HEK293 (cell line): ENCODE results near the gene CASKIN2.

ENCODE experiments used
- CTCF ChIA-PET: fragments of 350-600 bp; formaldehyde crosslinking; extraction: SDS; loops from one replicate; lab custom pipeline; 2021; ENCODE audit warnings: antibody characterized with exemption; lab: Yijun Ruan, JAX
- POLR2A ChIA-PET: fragments of 300-600 bp; formaldehyde crosslinking; extraction: SDS; loops from one replicate; lab custom pipeline; 2020; ENCODE audit warnings: antibody characterized with exemption, inconsistent platforms; lab: Yijun Ruan, JAX
- H3K27ac ChIP-seq: fragments of 200-500 bp; sonication (Bioruptor generic); 2 replicates; pipeline ENCODE4 v1.5.1; 2014; ENCODE audit warnings: low read depth, low read length, control low read depth, inconsistent platforms; ENCODE audit errors: extremely low read depth
- H3K36me3 ChIP-seq, 2 experiments: fragments of 200-500 bp in 1 of 2; sonication (Bioruptor generic) in 1 of 2; 1 replicate in 1 of 2; 2 replicates in 1 of 2; pipeline ENCODE4 v1.5.1; 2014 to 2017; ENCODE audit warnings: inconsistent platforms in 2 of 2, low read length in 2 of 2; ENCODE audit not compliant: control insufficient read depth in 2 of 2, insufficient read depth in 1 of 2
- H3K4me1 ChIP-seq: fragments of 200-500 bp; sonication (Bioruptor generic); 2 replicates; pipeline ENCODE4 v1.5.1; 2014; ENCODE audit warnings: mild to moderate bottlenecking, low read length, inconsistent platforms; ENCODE audit not compliant: control insufficient read depth, insufficient read depth
- H3K4me3 ChIP-seq: 2 replicates; pipeline ENCODE4 v1.5.1; 2011; ENCODE audit warnings: low read depth, mild to moderate bottlenecking, control low read depth, low read length, moderate library complexity
- H3K9me3 ChIP-seq: fragments of 200-500 bp; sonication (Bioruptor generic); 2 replicates; pipeline ENCODE4 v1.5.1; 2014; ENCODE audit warnings: low read depth, low read length, inconsistent platforms; ENCODE audit not compliant: control insufficient read depth, insufficient read depth
- GLI2 ChIP-seq: fragments of 450-650 bp; formaldehyde crosslinking; IDR thresholded peaks from 2 replicates; pipeline ENCODE4; 2017; ENCODE audit warnings: missing biosample characterization, missing genetic modification characterization, low read depth, borderline replicate concordance
- GLIS1 ChIP-seq: fragments of 450-650 bp; formaldehyde crosslinking; IDR thresholded peaks from 2 replicates; pipeline ENCODE4 v1.5.1; 2016; ENCODE audit warnings: missing biosample characterization, missing genetic modification characterization
- KLF1 ChIP-seq: fragments of 450-650 bp; formaldehyde crosslinking; IDR thresholded peaks from 2 replicates; pipeline ENCODE4 v1.5.1; 2016; ENCODE audit warnings: missing biosample characterization, missing genetic modification characterization
- MZF1 ChIP-seq: fragments of 450-650 bp; formaldehyde crosslinking; IDR thresholded peaks from 2 replicates; pipeline ENCODE4 v1.5.1; 2017; ENCODE audit warnings: missing biosample characterization, missing genetic modification characterization, borderline replicate concordance
- SCRT2 ChIP-seq: fragments of 450-650 bp; formaldehyde crosslinking; IDR thresholded peaks from 2 replicates; pipeline ENCODE4 v1.5.1; 2016; ENCODE audit warnings: missing biosample characterization, missing genetic modification characterization
- SP2 ChIP-seq: fragments of 450-650 bp; formaldehyde crosslinking; IDR thresholded peaks from 2 replicates; pipeline ENCODE4 v1.5.1; 2016; ENCODE audit warnings: missing biosample characterization, missing genetic modification characterization
- ZBTB8A ChIP-seq: fragments of 450-650 bp; formaldehyde crosslinking; IDR thresholded peaks from 2 replicates; pipeline ENCODE4 v1.5.1; 2016; ENCODE audit warnings: missing biosample characterization, missing genetic modification characterization
- ZNF121 ChIP-seq: fragments of 450-650 bp; formaldehyde crosslinking; IDR thresholded peaks from 2 replicates; pipeline ENCODE4 v1.5.1; 2016; ENCODE audit warnings: missing biosample characterization, missing genetic modification characterization
- ZNF184 ChIP-seq: fragments of 450-650 bp; IDR thresholded peaks from 2 replicates; pipeline ENCODE4 v1.5.1; 2018; ENCODE audit warnings: missing biosample characterization, mild to moderate bottlenecking, missing genetic modification characterization
- ZNF311 ChIP-seq: fragments of 450-650 bp; formaldehyde crosslinking; IDR thresholded peaks from 2 replicates; pipeline ENCODE4 v1.5.1; 2017; ENCODE audit warnings: missing biosample characterization, missing genetic modification characterization, borderline replicate concordance
- ZNF335 ChIP-seq: fragments of 450-650 bp; formaldehyde crosslinking; conservative IDR thresholded peaks from 2 replicates; pipeline ENCODE4 v1.5.1; 2016; ENCODE audit warnings: missing biosample characterization, missing genetic modification characterization
- ZNF416 ChIP-seq: fragments of 450-650 bp; formaldehyde crosslinking; IDR thresholded peaks from 2 replicates; pipeline ENCODE4 v1.5.1; 2016; ENCODE audit warnings: missing biosample characterization, missing genetic modification characterization
- ZNF473 ChIP-seq: fragments of 450-650 bp; formaldehyde crosslinking; IDR thresholded peaks from 2 replicates; pipeline ENCODE4 v1.5.1; 2017; ENCODE audit warnings: missing biosample characterization, missing genetic modification characterization
- ZNF544 ChIP-seq: fragments of 450-650 bp; formaldehyde crosslinking; IDR thresholded peaks from 2 replicates; pipeline ENCODE4 v1.5.0; 2017; ENCODE audit warnings: missing biosample characterization, missing genetic modification characterization
- ZNF785 ChIP-seq: fragments of 450-650 bp; formaldehyde crosslinking; IDR thresholded peaks from 2 replicates; pipeline ENCODE4 v1.5.1; 2016; ENCODE audit warnings: missing biosample characterization, missing genetic modification characterization
- ZNF843 ChIP-seq: fragments of 450-650 bp; formaldehyde crosslinking; IDR thresholded peaks from 2 replicates; pipeline ENCODE4 v1.5.1; 2016; ENCODE audit warnings: missing biosample characterization, missing genetic modification characterization
- TF ChIP-seq, protein P1 (sequence below): fragments of 450-650 bp; formaldehyde crosslinking; IDR thresholded peaks from 2 replicates; pipeline ENCODE4 v1.5.1; 2016; ENCODE audit warnings: missing biosample characterization, missing genetic modification characterization
- TF ChIP-seq, protein P2 (sequence below): fragments of 450-650 bp; formaldehyde crosslinking; IDR thresholded peaks from 2 replicates; pipeline ENCODE4 v1.5.1; 2016; ENCODE audit warnings: missing biosample characterization, missing genetic modification characterization
- TF ChIP-seq, protein P3 (sequence below): fragments of 450-650 bp; formaldehyde crosslinking; IDR thresholded peaks from 2 replicates; pipeline ENCODE4 v1.5.1; 2016; ENCODE audit warnings: missing biosample characterization, missing genetic modification characterization

Gene CASKIN2

DNA sequence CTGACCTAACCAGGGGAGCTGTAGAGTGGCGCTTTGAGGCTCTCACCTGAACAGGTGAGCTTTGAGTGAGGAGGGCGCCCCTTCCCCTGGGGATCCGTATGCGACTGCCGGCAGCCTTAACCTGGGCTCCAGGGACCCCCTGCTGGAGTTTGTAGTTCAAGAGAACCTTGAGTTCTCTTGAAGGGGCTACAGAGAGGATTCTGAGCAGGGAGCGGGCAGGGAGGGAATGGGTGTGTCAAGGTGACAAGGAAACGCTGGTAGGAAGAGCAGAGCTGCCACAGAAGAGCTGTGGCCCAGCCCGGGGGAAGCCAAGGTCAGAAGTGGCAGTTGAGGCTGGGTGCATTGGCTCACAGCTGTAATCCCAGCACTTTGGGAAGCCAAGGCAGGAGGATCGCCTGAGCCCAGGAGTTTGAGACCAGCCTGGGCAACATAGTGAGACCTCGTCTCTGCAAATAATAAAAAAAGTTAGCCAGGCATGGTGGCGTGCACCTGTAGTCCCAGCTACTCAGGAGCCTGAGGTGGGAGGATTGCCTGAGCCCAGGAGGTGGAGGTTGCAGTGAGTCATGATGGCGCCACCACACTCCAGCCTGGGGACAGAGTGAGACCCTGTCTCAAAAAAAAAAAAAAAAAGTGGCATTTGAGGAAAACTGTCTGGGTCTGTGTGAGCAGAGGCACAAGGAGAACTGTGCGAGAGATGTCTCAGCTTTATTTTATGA, 11.4 kb upstream of the CASKIN2 start:
- Histone ChIP-seq H3K36me3 (peaks cover 0 to 24% of the 10 kb centered on the region in 2 experiments; a peak in 2 of 3 replicates), H3K27ac (no peak overlapping the region), H3K9me3 (no peaks in the 10 kb centered on the region), H3K4me1 (peaks cover 5% of the 10 kb centered on the region), H3K4me3 (peak overlapping the region; percentile 55)
- CTCF ChIA-PET, result interaction anchor here (0.5 to 1.7 kb wide), 11 partner anchors 10 to 458 kb away, joined by 3 to 7 read pairs (median 3); partner anchors contain the start of genes SMIM5 and TSEN54
- POLR2A ChIA-PET, result interaction anchor here (0.6 to 2.2 kb wide), 4 partner anchors 10 to 104 kb away, joined by 3 to 8 read pairs (median 6); partner anchors contain the start of gene TSEN54
- TF ChIP-seq KLF1 (tag by site-specific recombination) (no peak), ZNF121 (tag by site-specific recombination) (peak; percentile 65; the same call in 1 of the 2 replicates)

DNA sequence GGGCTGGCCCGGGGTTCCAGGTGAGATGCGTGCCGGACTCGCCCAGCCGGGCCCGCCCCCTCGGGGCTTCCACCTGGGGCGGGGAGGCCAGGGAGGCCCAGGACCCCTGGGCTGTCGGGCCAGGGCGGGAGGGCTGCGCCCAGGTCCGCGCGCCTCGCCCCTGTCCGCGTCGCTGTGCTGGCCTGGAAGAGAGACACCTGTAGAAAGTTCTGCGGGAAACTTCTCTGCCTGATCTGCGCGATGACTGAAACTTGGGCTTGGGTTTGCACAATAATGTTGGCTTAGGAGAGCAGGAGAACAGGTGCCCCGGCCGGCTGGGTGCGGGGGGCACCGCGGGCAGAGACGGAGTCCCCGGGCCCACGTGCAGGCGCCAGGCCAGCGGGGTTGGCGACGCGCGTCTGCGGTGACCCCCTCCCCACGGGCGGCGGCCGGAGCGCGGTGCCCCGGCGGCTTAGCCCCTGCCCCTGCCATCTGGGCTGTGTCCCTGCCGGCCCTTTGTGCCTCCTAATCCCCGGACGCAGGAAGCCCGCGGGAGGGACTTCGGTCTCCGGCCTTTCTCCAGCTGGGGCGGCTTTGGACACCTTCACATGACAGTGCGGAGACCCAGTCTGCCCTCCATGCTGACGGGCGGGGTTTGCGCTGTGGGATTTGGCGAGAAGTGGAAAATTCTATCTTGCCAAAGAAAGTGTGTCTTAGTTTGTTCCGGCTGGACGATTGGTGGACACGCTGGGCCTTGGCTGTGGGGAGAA, 10.6 kb upstream of the CASKIN2 start:
- Histone ChIP-seq H3K9me3 (no peaks in the 10 kb centered on the region), H3K36me3 (peaks cover 0 to 32% of the 10 kb centered on the region in 2 experiments; a peak in 2 of 3 replicates), H3K4me1 (peaks cover 5% of the 10 kb centered on the region)
- POLR2A ChIA-PET, result interaction anchor here (0.6 to 2.2 kb wide), 19 partner anchors 9 to 264 kb away, joined by 3 to 35 read pairs (median 5); partner anchors contain the start of genes GGA3, GRB2, MRPS7 and SLC25A19
- TF ChIP-seq, protein P1, sequence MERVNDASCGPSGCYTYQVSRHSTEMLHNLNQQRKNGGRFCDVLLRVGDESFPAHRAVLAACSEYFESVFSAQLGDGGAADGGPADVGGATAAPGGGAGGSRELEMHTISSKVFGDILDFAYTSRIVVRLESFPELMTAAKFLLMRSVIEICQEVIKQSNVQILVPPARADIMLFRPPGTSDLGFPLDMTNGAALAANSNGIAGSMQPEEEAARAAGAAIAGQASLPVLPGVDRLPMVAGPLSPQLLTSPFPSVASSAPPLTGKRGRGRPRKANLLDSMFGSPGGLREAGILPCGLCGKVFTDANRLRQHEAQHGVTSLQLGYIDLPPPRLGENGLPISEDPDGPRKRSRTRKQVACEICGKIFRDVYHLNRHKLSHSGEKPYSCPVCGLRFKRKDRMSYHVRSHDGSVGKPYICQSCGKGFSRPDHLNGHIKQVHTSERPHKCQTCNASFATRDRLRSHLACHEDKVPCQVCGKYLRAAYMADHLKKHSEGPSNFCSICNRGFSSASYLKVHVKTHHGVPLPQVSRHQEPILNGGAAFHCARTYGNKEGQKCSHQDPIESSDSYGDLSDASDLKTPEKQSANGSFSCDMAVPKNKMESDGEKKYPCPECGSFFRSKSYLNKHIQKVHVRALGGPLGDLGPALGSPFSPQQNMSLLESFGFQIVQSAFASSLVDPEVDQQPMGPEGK (tag by site-specific recombination), result 0 out of 2 replicates have a peak, but pooled peaks have one; percentile 7
- TF ChIP-seq ZNF416 (tag by site-specific recombination), result no peak
- TF ChIP-seq ZBTB8A (tag by site-specific recombination), result peak; percentile 49
- TF ChIP-seq ZNF311 (tag by site-specific recombination), result no peak
- TF ChIP-seq SCRT2 (tag by site-specific recombination), result peak; percentile 87
- TF ChIP-seq GLIS1, result no peak
- TF ChIP-seq ZNF335 (tag by site-specific recombination), result peak; percentile 77
- TF ChIP-seq SP2, result peak; percentile 45
- TF ChIP-seq, all 188 proteins: peak for 5
- CTCF ChIA-PET, result interaction anchor here (0.5 to 2.8 kb wide), 13 partner anchors 9 to 457 kb away, joined by 3 to 11 read pairs (median 4); partner anchors contain the start of gene TSEN54
- peak overlapping the region; percentile 55 for H3K4me3 ChIP-seq
- peak overlapping the region; percentile 60; the same call in 1 of the 2 replicates for H3K27ac ChIP-seq

DNA sequence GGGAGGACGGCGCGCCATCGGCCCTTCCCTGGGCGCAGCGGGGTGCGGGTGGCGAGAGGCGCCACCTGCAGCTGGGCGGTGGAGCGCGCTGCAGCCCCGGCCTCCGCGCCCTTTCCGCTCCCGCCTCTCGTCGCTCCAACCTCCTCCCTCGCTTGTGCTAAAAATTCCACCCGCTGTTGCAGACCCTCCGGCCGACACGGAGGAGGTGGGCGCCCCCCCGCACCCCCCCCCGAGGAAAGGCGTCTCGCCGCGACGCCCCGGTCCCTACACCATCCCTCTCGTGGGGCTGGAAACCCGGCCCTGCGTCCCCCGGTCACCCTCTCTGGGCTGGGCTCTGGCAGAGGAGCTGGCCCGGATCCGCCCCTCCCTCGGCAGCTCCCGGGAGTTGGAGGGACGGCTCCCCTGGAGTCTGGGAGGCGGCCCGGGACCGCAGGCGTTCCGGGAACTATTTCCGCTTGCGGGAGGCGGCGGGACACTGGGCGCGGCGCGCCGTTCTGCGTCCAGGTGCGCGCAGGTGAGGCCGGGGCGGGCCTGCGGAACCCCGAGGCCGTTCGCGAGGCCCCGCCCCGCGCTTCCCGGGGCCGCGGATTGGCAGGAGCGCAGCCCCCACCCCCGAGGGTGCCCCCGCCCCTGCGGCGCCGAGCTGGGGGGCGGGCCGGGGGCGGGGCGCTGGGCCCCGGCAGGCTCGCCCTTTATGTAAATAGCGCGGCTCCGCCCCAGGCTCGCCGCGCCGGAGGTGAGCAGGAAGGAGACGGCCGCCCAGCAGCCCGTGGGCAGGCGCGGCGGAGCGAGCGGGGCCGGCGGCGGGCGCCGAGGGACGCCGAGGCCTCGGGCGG, 9.9 kb upstream of the CASKIN2 start, which contains the start of gene LLGL2:
Gene LLGL2 (plus strand): TSS at position 728 of the 836 bp plus-strand sequence. CDS start 17,730 bp downstream, outside the sequence.
- Histone ChIP-seq H3K4me1 (peaks cover 5% of the 10 kb centered on the region), H3K4me3 (peak within 1 kb of the TSS; percentile 55), H3K27ac (peak within 1 kb of the TSS; percentile 61), H3K9me3 (no peaks in the 10 kb centered on the region), H3K36me3 (peaks cover 6 to 36% of the 10 kb centered on the region in 2 experiments; a peak in 2 of 3 replicates)
- ChIA-PET POLR2A (interaction anchor here (0.6 to 2.2 kb wide), 29 partner anchors 9 to 1230 kb away, joined by 3 to 35 read pairs (median 4); partner anchors contain the start of genes GGA3, GRB2, MRPS7 and SLC25A19), CTCF (interaction anchor here (0.6 to 2.8 kb wide), 11 partner anchors 9 to 235 kb away, joined by 3 to 11 read pairs (median 4); partner anchors contain the start of gene TSEN54)
- TF ChIP-seq MZF1 (tag by site-specific recombination) (peak; percentile 31; the same call in 1 of the 2 replicates), ZNF184 (peak; percentile 35; the same call in 1 of the 2 replicates), ZNF416 (tag by site-specific recombination) (no peak), ZNF335 (tag by site-specific recombination) (peak; percentile 70), ZNF544 (tag by site-specific recombination) (no peak), ZNF843 (no peak; the same call in 1 of the 2 replicates), GLI2 (no peak), ZNF473 (tag by site-specific recombination) (no peak), ZNF785 (no peak)
- TF ChIP-seq, protein P2, sequence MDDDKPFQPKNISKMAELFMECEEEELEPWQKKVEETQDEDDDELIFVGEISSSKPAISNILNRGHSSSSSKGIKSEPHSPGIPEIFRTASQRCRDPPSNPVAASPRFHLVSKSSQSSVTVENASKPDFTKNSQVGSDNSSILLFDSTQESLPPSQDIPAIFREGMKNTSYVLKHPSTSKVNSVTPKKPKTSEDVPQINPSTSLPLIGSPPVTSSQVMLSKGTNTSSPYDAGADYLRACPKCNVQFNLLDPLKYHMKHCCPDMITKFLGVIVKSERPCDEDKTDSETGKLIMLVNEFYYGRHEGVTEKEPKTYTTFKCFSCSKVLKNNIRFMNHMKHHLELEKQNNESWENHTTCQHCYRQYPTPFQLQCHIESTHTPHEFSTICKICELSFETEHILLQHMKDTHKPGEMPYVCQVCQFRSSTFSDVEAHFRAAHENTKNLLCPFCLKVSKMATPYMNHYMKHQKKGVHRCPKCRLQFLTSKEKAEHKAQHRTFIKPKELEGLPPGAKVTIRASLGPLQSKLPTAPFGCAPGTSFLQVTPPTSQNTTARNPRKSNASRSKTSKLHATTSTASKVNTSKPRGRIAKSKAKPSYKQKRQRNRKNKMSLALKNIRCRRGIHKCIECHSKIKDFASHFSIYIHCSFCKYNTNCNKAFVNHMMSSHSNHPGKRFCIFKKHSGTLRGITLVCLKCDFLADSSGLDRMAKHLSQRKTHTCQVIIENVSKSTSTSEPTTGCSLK (tag by site-specific recombination), result no peak
- TF ChIP-seq, protein P3, sequence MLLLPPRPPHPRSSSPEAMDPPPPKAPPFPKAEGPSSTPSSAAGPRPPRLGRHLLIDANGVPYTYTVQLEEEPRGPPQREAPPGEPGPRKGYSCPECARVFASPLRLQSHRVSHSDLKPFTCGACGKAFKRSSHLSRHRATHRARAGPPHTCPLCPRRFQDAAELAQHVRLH (tag by site-specific recombination), result 0 out of 2 replicates have a peak, but pooled peaks have one; percentile 47
